ENCODE measurements around the gene NDUFV2. TPM values are rescaled to one million over a fixed set of nuclear protein-coding genes. Genes with fewer than 3 reads are reported as not detected.
A peak's percentile ranks its signal among the peaks of the same experiment; 100 is the strongest.

NDUFV2 gene
- total RNA-seq, 3 donors from 2014 or later (not counting 1 experiment from before 2014, with no cell fraction given) = 137 to 188 (median 154) TPM

DNA sequence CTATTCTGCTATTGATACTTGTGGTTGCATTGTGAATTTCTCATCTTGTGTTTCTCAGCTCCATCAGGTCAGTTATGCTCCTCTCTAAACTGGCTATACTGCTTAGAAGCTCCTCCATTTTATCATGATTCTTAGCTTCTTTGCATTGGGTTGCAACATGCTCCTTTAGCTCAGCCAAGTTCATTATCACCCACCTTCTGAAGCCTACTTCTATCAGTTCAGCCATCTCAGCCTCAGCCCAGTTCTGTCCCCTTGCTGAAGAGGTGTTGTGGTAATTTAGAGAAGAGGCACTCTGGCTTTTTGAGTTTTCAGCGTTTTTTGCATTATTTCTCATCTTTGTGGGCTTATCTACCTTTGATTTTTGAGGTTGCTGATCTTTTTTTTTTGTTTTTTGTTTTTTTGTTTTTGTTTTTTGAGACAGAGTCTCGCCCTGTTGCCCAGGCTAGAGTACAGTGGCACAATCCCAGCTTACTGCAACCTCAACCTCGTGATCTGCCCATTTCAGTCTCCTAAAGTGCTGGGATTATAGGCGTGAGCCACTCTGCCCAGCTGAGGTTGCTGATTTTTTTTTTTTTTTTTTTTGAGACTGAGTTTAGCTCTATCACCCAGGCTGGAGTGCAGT lies 70.1 kb downstream of the NDUFV2 start:
- DNase-seq = no peak
- Mint-ChIP-seq H3K27ac (peak overlapping the region; percentile 20 to 73), H3K27me3 (ENCODE audit: low read depth in 2 of 2) (no peaks in the 10 kb centered on the region), H3K36me3 (no peaks in the 10 kb centered on the region), H3K4me1 (peaks cover 74 to 78% of the 10 kb centered on the region in 2 donors), H3K9me3 (no peaks in the 10 kb centered on the region), H3K4me3 (peak overlapping the region; percentile 4)
- Histone ChIP-seq H3K27me3 (ENCODE audit: control insufficient read depth, insufficient read depth, low read length) (no peaks in the 10 kb centered on the region), H3K4me1 (ENCODE audit: control insufficient read depth, insufficient read depth, low read length) (peaks cover 26% of the 10 kb centered on the region), H3K4me3 (ENCODE audit: low read length) (no peak overlapping the region), H3K9me3 (ENCODE audit: control insufficient read depth, insufficient read depth, low read length) (no peaks in the 10 kb centered on the region), H3K27ac (ENCODE audit: low read length) (no peak overlapping the region), H3K36me3 (ENCODE audit: control insufficient read depth, insufficient read depth, low read length) (peaks cover 1% of the 10 kb centered on the region)
- TF ChIP-seq CTCF (IDR thresholded peaks at IDR 0.05) = no peak
- WGBS (ENCODE audit: insufficient coverage) = 59% methylated on average over 4 of the region's 4 CpGs
- intact Hi-C loops (cut with micrococcal nuclease) = no loop called here
- peak in 1 of 3 donors; percentile 40 for ATAC-seq

DNA sequence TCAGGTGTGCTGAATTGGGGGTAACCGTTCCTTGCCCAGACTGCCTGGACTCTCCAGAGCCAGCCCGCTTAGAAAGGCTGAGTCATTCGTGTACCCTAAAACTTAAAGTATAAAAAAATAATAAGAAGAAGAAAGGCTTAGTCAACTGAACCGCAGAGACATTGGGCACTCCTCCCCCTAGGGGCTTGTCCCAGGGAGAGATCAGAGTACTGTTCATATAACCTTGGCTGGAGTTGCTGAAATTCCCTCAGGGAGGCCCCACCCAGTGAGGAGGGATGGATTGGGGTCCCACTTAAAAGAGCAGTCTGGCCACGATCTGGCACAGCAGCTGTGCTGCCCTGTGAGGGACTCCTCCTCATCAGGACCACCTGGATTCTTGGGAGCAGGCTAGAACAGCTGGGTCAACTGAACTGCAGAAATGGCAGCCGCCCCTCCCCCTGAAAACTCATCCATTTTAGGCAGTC lies 71.3 kb downstream of the NDUFV2 start:
- DNase-seq (no peak), ATAC-seq (peak in 1 of 3 donors; percentile 21)
- Histone ChIP-seq H3K9me3 (ENCODE audit: control insufficient read depth, insufficient read depth, low read length) (no peaks in the 10 kb centered on the region), H3K4me1 (ENCODE audit: control insufficient read depth, insufficient read depth, low read length) (peaks cover 26% of the 10 kb centered on the region), H3K27ac (ENCODE audit: low read length) (no peak overlapping the region), H3K36me3 (ENCODE audit: control insufficient read depth, insufficient read depth, low read length) (peaks cover 1% of the 10 kb centered on the region), H3K4me3 (ENCODE audit: low read length) (no peak overlapping the region), H3K27me3 (ENCODE audit: control insufficient read depth, insufficient read depth, low read length) (no peaks in the 10 kb centered on the region)
- Mint-ChIP-seq H3K4me1 (peaks cover 71 to 73% of the 10 kb centered on the region in 2 donors), H3K9me3 (no peaks in the 10 kb centered on the region), H3K36me3 (no peaks in the 10 kb centered on the region), H3K4me3 (no peak overlapping the region), H3K27ac (peak overlapping the region in 1 of 2 donors; percentile 73), H3K27me3 (ENCODE audit: low read depth in 2 of 2) (no peaks in the 10 kb centered on the region)
- WGBS (ENCODE audit: insufficient coverage) = 89% methylated on average over 4 of the region's 6 CpGs
- intact Hi-C loops (cut with micrococcal nuclease) = no loop called here
- no peak for TF ChIP-seq CTCF (IDR thresholded peaks at IDR 0.05)

DNA sequence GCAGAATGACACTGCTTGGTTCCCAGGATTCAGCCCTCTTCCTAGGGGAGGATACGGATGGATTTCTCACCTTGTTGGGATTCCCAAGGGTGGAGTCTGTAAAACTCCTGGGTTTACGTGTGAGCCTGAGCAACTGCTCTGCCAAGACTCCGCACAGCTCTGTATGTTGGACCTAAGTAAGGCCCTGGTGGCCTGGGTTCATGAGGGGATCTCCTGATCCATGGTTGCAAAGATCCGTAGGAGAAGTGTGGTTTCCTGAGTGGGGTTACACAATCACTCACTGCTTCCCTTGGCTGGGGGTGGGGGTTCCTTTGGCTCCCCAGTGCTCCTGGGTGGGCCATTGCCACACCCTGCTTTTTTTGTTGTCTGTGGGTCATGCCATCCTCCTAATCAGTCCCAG lies 71.8 kb downstream of the NDUFV2 start:
- no peak for DNase-seq
- intact Hi-C loops (cut with micrococcal nuclease) = no loop called here
- H3K9me3 ChIP-seq (ENCODE audit: control insufficient read depth, insufficient read depth, low read length) = no peaks in the 10 kb centered on the region
- H3K4me3 Mint-ChIP-seq = no peak overlapping the region
- H3K27me3 Mint-ChIP-seq (ENCODE audit: low read depth in 2 of 2) = no peaks in the 10 kb centered on the region
- peak overlapping the region; percentile 7 to 65 for H3K27ac Mint-ChIP-seq
- no peaks in the 10 kb centered on the region for H3K36me3 Mint-ChIP-seq
- no peak overlapping the region for H3K27ac ChIP-seq (ENCODE audit: low read length)
- peaks cover 1% of the 10 kb centered on the region for H3K36me3 ChIP-seq (ENCODE audit: control insufficient read depth, insufficient read depth, low read length)
- no peak for TF ChIP-seq CTCF (IDR thresholded peaks at IDR 0.05)
- H3K4me1 ChIP-seq (ENCODE audit: control insufficient read depth, insufficient read depth, low read length) = peaks cover 26% of the 10 kb centered on the region
- no peaks in the 10 kb centered on the region for H3K27me3 ChIP-seq (ENCODE audit: control insufficient read depth, insufficient read depth, low read length)
- WGBS (ENCODE audit: insufficient coverage) = 94% methylated on average over 3 of the region's 4 CpGs
- H3K4me3 ChIP-seq (ENCODE audit: low read length) = no peak overlapping the region
- H3K9me3 Mint-ChIP-seq = no peaks in the 10 kb centered on the region
- peak in 1 of 3 donors; percentile 17 for ATAC-seq
- H3K4me1 Mint-ChIP-seq = peaks cover 68 to 70% of the 10 kb centered on the region in 2 donors

DNA sequence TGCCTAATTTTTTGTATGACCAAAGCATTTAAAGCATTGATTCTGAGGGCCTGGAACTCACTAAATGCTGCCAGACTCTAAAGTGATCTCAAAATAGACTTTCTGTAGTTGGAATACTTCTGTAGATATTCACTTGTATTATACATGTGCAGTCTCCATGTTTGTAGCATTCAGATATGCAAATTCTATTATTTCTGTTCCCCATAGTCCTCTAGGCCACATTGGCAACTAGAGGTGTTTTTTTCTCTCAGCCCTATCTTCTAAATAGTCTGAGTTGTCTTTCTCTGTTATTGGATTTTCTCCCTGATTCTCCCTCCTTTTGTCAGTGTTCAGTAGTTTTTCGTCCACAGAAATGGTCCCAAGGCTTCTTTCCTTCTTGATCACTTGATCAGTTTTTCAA lies 72.6 kb downstream of the NDUFV2 start:
- no peaks in the 10 kb centered on the region for H3K36me3 Mint-ChIP-seq
- peaks cover 26% of the 10 kb centered on the region for H3K4me1 ChIP-seq (ENCODE audit: control insufficient read depth, insufficient read depth, low read length)
- WGBS (ENCODE audit: insufficient coverage) = 100% methylated on average over 1 of the region's 1 CpG

More for the DNA sequence above, 72.6 kb downstream of the NDUFV2 start:
- H3K27me3 Mint-ChIP-seq (ENCODE audit: low read depth in 2 of 2) = no peaks in the 10 kb centered on the region
- Histone ChIP-seq H3K4me3 (ENCODE audit: low read length) (no peak overlapping the region), H3K27me3 (ENCODE audit: control insufficient read depth, insufficient read depth, low read length) (no peaks in the 10 kb centered on the region), H3K9me3 (ENCODE audit: control insufficient read depth, insufficient read depth, low read length) (no peaks in the 10 kb centered on the region), H3K27ac (ENCODE audit: low read length) (no peak overlapping the region), H3K36me3 (ENCODE audit: control insufficient read depth, insufficient read depth, low read length) (peaks cover 1% of the 10 kb centered on the region)
- intact Hi-C loops (cut with micrococcal nuclease) = no loop called here
- peaks cover 66 to 70% of the 10 kb centered on the region in 2 donors for H3K4me1 Mint-ChIP-seq
- H3K9me3 Mint-ChIP-seq = no peaks in the 10 kb centered on the region
- no peak for DNase-seq
- peak overlapping the region; percentile 7 to 65 for H3K27ac Mint-ChIP-seq
- H3K4me3 Mint-ChIP-seq = no peak overlapping the region
- no peak for TF ChIP-seq CTCF (IDR thresholded peaks at IDR 0.05)
- no peak for ATAC-seq

All from natural killer cell (primary cell).